Hippocampal formation (tissue), 2 donors: Measurements from ENCODE around the gene YBEY.

Experiments
- DNase-seq, 2 donors: peaks; one replicate each; lab custom pipeline; 2025; lab: John Stamatoyannopoulos, UW

YBEY gene

DNA sequence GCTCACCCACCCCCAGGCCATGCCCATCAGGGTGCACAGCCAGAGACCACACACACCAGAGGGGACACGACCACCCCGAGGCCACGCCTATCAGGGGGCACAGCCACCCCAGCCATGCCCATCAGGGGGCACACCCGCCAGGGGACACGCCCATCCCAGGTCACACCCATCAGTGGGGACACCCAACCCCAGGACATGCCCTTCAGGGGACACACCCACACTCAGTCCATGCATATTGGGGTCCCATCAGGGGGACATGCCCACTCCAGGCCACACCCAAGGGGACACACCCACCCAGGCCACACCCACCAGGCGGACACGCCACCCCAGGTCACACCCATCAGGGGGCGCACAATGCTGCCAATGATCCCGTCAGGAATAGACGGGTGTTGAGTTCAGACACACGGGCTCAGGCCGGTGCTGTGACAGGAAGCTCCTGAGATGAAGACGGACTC is 21.4 kb upstream of the YBEY start:
- no peak for DNase-seq

GRCh38 chr21:46265736-46266525 is 20.2 kb upstream of the YBEY start:
- DNase-seq, result no peak

DNA sequence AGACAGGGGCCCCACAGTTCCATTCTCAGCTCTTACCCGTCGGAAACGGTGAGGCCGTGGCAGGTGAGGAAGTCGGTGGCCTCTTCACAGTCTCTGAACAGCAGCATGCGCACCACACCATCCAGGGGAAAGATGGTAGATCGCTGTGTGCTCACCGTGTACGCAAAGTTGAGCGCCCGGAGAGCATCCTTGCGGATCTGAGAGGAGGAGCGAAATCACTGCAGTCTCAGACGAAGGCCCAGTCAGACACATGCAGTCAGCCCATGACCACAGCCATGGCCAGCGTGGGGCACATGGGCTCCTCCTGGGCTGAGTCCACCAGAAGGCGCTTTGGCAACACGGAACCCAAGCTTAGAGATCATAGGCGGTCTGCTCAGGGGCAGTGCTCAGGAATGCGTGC is 19.2 kb upstream of the YBEY start:
- no peak for DNase-seq

GRCh38 chr21:46268371-46268770 is 17.8 kb upstream of the YBEY start:
- no peak for DNase-seq

- no peak for DNase-seq
These were observed 16.7 kb upstream of the YBEY start for GRCh38 chr21:46269466-46269865.

GRCh38 chr21:46273341-46273740 is 12.8 kb upstream of the YBEY start:
- no peak for DNase-seq

GRCh38 chr21:46274797-46275390 is 11.2 kb upstream of the YBEY start:
- DNase-seq, result no peak

- DNase-seq, result no peak
These were observed 2.0 kb upstream of the YBEY start for GRCh38 chr21:46284077-46284644.

DNA sequence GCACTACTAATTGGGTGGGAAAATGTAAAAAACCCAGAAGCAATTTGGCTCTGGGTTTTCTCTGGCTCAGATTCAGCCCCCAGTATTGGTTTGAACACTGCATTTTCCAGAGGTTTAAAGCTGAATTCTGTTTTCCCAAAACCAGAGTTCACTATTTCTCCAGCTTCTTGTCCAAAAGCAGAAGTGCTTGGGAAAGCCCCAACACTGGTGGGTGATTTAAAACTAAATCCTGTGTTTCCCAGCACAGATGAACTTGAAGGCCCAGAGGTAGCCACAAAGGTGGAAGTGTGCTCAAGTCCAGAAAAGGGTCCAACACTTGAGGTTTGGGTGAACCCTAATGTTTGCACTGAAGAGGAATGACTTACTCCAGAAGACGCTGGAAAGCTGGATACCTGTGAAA is 1.4 kb upstream of the YBEY start:
- no peak for DNase-seq

DNA sequence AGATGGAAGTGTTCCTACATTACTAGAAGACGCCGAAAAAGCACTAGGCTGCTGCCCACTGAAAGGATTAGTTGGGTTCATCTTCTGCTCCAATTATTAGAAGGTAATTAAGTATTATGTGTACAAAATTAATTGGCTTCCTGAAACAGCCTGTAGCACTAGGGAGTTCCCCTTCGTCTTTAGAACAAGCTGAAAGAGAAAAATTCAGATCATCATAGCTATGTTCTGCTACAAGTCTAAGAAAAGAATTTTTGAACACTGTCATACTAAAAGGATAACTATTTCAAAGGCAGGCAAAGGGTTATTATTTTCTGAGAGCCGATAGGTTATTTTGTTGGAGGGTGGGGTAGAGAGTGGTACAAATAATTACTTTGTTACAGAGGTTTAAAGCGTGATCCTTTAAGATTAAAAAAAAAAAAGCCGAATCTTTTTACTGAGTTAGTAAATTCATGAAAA is 908 bp upstream of the YBEY start, which contains the start of gene MCM3AP:
TSS of gene MCM3AP (minus strand) at position 406 of the 456 bp plus-strand sequence. CDS start at position 81, 325 bp downstream.
- no peak for DNase-seq

DNA sequence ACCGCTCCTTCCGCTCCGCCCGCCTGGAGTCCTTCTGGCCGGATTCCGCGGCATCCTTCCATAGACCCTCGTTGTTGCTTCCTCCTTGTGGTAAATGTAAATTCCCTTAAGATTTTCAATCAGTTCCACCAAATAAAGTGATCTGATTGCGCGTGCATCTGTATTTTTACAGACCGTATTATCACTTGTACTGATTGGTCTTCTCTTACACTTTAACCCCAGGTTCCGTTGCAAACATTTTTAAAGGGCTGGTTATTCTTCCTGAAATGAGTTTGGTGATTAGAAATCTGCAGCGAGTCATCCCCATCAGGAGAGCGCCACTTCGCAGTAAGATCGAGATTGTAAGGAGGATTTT is 483 bp downstream of the YBEY start:
- peak in 1 of 2 donors; percentile 60 for DNase-seq

DNA sequence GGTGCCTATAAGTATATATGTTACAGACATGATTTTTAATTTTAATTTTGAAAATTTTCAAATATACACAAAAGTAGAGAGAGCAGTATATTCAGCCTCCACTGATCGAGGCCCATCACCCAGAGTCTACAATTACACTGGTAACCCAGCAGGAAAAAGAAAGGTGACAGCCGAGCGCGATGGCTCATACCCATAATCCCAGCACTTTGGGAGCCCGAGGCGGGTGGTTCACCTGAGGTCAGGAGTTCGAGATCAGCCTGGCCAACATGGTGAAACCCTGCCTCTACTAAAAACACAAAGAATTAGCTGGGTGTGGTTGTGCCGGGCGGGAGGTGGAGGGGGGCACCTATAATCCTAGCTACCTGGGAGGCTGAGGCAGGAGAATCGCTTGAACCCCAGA is 1.4 kb downstream of the YBEY start:
- no peak for DNase-seq

GRCh38 chr21:46289655-46290179 is 3.6 kb downstream of the YBEY start:
- DNase-seq, result no peak

DNA sequence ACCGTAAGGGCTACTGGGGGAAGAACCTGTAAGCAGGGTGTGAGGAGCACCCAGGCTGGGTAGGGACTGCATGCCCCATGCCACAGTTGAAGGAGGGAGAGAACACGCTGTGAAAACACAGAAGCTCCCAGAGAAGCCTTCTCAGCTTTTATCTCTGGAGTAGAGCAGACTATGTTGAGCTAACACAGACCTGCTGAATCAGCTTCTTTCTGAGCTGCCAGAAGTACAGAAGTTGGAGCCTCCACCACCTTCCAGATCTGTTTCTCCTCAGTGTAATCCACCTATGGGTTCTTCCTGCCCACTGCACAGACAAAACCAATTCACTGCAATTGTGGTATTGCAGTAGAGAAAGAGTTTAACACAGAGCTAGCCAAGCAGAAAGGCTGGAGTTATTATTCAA is 5.4 kb downstream of the YBEY start:
- DNase-seq, result no peak

DNA sequence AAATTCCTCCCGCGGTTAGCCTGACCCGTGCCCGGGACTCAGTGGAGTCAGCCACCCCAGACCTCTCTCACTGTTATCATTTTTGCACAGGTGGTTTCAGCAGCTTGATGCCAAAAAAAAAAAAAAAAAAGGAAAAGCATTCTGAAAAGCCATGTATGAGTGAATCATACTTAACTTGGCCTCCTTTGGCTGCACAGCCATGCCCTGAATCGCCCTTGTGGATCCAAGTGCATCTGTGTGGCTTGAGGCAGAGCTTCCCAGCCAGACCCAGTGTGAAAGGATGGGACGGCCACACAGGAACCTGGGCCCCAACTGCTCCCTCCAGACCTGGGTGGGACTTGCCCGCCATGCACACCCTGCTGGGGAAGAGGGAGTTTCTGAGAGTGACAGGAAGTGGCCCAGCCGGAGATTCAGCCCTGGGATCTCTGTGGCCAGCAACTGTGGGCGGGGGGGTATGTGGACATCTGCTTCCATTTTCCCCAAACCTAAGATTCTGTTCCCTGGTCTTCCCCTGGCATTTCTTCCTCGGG is 8.6 kb downstream of the YBEY start:
- no peak for DNase-seq

DNA sequence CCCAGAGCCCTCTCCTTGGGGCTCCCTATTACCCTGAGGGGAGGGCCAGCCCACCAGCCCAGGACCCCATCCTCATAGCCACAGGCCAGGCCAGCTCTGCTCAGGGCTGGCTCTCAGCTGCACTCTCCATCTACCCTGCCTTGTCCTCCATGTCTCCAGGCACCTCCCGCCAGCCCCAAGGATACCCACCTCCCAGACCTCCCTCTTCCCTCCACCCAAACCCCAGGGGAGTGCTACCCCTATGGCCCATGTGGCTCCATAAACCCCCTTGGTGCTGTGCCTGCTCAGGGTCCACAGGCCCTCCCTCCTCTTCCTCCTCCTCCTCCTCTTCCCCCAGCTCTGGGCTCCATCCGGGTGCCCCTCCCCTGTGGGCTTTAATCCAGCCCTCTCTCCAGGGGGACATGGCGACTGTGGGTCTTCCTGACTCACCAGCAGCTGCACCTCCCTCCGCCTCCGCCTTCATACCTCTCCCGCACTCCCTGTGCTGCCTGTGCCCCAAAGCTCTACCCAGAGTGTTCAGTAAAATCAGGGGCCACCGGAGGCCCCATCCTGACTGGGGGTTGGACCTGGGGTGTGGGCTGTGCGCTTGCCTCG is 9.1 kb downstream of the YBEY start:
- no peak for DNase-seq

GRCh38 chr21:46295996-46296752 is 10.0 kb downstream of the YBEY start:
- DNase-seq, result peak in 1 of 2 donors; percentile 31

DNA sequence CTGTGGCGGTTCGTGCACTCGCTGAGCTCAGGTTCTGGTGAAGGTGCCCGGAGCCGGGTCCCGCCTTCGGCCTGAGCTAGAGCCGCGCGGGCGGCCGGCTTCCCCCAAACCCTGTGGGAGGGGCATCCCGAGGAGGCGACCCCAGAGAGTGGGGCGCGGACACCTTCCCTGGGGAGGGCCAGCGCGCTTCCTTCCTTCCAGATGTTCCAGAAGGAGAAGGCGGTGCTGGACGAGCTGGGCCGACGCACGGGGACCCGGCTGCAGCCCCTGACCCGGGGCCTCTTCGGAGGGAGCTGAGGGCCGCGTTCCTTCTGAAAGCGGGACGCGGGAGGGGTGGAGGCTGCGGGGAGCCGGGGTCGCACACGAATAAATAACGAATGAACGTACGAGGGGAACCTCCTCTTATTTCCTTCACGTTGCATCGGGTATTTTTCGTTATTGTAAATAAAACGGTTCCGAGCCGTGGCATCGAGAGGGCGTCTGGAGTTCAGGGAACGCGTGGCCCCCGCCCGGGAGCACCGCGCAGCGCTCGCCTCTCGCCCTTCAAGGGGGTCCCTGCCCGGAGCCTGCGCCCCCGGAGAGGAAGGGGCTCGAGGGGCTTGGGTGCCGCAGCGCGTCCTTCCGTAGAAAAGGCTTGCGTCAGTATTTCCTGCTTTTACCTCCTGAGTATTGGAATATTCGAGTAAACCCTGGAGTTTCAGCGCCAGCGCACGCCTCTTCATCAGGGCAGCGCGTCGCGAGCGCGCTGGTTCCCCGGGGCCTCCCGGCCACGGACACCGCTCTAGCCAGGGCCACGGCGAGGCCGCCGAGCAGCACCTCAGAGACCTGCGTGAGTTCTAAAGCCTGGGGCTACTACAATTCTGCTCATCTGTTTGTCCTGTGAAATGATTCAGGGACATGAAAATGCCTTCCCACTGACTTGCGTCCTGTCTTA is 11.5 kb downstream of the YBEY start:
- no peak for DNase-seq

- DNase-seq, result no peak
These were observed 13.0 kb downstream of the YBEY start for GRCh38 chr21:46299167-46299566.

DNA sequence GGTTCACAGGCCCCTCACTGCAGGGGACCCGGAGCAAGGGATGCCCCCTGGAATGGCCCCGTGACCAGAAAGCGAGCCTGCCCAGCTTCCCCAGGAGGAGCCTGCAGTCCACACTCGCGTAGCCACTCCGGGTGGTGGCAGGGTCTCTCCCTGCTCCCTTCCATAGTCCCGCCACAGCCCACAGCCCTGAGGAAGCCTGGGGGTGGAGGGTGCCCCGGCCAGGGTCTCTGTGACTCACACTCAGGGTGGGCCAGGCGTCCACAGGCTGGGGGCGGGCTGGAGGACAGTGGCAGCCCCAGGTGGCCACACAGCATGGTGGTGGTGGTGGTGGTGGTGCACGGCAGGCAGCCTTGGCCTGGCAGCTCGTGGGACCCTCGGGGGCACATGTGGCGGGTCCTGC is 15.6 kb downstream of the YBEY start:
- no peak for DNase-seq
